ENCODE measurements around the gene AASDH. TPM values are rescaled to one million over a fixed set of nuclear protein-coding genes. Genes with fewer than 3 reads are reported as not detected.

The AASDH gene
- total and polyA plus RNA-seq, 8 donors, result 2.8 to 58.0 (median 9.9) TPM

DNA sequence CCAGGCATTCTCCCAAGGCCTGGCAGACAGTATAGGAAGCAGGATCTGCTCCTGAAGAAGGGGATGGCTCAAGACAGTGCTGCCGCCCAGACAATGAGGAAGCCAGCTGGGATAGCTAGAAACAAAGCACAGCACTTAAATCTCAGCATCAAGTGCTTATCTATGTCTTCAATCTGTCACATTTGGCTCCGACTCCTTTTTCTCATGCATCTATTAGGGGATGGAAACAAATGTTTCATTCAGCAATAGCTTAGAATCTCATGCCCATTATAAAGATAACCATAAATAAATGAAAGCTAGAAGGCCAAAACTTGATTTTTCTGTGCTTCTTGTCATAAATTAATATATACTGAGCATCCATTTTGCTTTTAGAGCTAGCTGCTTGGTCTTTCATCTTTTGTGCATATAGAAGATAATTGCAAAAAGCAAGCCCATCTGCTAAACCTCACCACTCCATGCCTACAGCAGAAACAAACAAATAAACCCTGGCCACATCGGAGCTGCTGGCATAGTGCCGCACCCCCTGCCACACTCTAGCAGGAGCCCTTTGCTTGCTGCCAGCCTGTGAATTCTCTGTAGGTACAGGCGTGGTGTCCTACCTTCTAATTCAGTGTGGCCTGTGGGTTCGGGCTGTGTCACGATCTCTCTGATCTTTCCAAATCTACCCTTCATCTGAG, 75.9 kb downstream of the AASDH start:
- no peak overlapping the region for H3K4me3 ChIP-seq
- H3K27me3 ChIP-seq, result no peaks in the 10 kb centered on the region
- H3K27ac ChIP-seq, result no peak overlapping the region
- peak in 1 of 2 donors; percentile 52 for DNase-seq
- H3K36me3 ChIP-seq, result no peaks in the 10 kb centered on the region
- H3K4me1 ChIP-seq, result no peaks in the 10 kb centered on the region
- TF ChIP-seq EP300 (IDR thresholded peaks at IDR 0.05) (no peak), POLR2A (IDR thresholded peaks at IDR 0.05) (no peak), POLR2AphosphoS5 (IDR thresholded peaks at IDR 0.05) (no peak)
- TF ChIP-seq, protein P1, sequence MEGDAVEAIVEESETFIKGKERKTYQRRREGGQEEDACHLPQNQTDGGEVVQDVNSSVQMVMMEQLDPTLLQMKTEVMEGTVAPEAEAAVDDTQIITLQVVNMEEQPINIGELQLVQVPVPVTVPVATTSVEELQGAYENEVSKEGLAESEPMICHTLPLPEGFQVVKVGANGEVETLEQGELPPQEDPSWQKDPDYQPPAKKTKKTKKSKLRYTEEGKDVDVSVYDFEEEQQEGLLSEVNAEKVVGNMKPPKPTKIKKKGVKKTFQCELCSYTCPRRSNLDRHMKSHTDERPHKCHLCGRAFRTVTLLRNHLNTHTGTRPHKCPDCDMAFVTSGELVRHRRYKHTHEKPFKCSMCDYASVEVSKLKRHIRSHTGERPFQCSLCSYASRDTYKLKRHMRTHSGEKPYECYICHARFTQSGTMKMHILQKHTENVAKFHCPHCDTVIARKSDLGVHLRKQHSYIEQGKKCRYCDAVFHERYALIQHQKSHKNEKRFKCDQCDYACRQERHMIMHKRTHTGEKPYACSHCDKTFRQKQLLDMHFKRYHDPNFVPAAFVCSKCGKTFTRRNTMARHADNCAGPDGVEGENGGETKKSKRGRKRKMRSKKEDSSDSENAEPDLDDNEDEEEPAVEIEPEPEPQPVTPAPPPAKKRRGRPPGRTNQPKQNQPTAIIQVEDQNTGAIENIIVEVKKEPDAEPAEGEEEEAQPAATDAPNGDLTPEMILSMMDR (IDR thresholded peaks at IDR 0.05), result no peak
- intact Hi-C loops (cut with DNase I; ENCODE audit: low total_unique reads), result no loop called here
- H3K9me3 ChIP-seq, result no peaks in the 10 kb centered on the region
- WGBS, 5 donors, result 83 to 86% (median 84%) methylated on average over 7 of the region's 7 CpGs

DNA sequence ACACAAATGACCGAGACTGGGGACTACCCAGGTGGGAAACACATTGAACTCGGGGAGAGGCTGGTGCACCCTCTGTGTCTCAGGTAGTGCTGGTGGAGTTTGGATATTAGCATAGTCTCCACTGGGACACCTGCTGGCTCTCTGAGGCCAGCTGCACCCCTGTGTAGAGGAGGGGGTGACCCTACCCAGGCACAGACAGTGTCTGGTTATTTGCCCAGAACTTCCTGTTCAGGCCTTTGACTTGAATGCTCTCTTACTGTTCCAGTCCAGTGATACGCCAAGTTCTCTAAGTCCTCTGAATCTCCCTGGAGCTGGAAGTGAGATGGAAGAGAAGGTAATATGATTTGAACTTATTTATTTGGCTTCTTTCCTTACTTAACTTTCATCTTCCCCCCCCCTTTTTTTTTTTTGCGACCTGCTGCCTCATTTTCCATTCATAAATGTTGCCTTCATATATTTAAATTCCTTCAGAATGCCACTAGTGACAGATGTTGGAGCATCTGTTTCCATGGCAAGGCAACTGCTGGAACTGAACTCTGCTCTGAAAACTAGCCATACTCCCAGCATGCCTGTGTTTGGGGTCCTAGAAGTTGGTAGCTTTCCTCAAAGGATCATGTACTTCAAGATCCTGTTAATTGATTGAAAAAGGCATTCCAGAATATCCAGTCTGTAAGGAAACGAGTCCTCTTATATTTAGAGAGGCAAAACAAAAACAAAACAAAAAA, 76.7 kb downstream of the AASDH start:
- 82 to 87% (median 84%) methylated on average over 5 of the region's 5 CpGs for WGBS, 5 donors
- H3K4me1 ChIP-seq, result no peaks in the 10 kb centered on the region
- no peak overlapping the region for H3K27ac ChIP-seq
- no peak for DNase-seq
- no peak overlapping the region for H3K4me3 ChIP-seq
- H3K9me3 ChIP-seq, result no peaks in the 10 kb centered on the region
- intact Hi-C loops (cut with DNase I; ENCODE audit: low total_unique reads), result no loop called here
- no peak for TF ChIP-seq POLR2A (IDR thresholded peaks at IDR 0.05)
- TF ChIP-seq, protein P1 (IDR thresholded peaks at IDR 0.05), result no peak
- no peak for TF ChIP-seq EP300 (IDR thresholded peaks at IDR 0.05)
- TF ChIP-seq POLR2AphosphoS5 (IDR thresholded peaks at IDR 0.05), result no peak
- no peaks in the 10 kb centered on the region for H3K27me3 ChIP-seq
- H3K36me3 ChIP-seq, result no peaks in the 10 kb centered on the region

DNA sequence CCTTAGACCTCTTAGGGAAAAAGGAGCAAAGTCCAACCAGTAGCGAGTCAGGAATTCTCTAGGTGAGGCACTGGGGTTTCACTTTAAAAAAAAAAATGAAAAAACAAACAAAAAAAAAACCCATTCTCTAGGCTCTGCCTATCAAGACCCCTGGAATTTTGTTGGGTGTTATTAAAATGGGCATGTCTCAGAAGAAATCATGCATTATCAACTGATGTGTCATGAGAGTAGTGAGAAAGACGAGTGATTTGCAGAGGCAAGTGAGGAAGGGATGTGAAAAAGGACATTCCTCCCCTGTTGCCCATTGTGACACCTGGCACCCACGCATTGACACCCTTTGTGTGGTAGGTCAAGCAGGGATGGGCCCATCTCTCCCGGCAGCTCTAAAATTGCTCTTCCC, 78.9 kb downstream of the AASDH start:
- 77 to 96% (median 88%) methylated on average over 4 of the region's 4 CpGs for WGBS, 5 donors
- no peaks in the 10 kb centered on the region for H3K9me3 ChIP-seq
- H3K4me1 ChIP-seq, result no peaks in the 10 kb centered on the region
- DNase-seq, result no peak
- intact Hi-C loops (cut with DNase I; ENCODE audit: low total_unique reads), result loop anchor here (10.0 kb wide), 1 partner anchor 364 kb away; the partner anchor contains the start of gene CEP135
- no peak overlapping the region for H3K27ac ChIP-seq
- H3K36me3 ChIP-seq, result no peaks in the 10 kb centered on the region
- H3K27me3 ChIP-seq, result no peaks in the 10 kb centered on the region
- no peak for TF ChIP-seq POLR2A (IDR thresholded peaks at IDR 0.05)
- TF ChIP-seq, protein P1 (IDR thresholded peaks at IDR 0.05), result no peak
- no peak for TF ChIP-seq EP300 (IDR thresholded peaks at IDR 0.05)
- TF ChIP-seq POLR2AphosphoS5 (IDR thresholded peaks at IDR 0.05), result no peak
- H3K4me3 ChIP-seq, result no peak overlapping the region

DNA sequence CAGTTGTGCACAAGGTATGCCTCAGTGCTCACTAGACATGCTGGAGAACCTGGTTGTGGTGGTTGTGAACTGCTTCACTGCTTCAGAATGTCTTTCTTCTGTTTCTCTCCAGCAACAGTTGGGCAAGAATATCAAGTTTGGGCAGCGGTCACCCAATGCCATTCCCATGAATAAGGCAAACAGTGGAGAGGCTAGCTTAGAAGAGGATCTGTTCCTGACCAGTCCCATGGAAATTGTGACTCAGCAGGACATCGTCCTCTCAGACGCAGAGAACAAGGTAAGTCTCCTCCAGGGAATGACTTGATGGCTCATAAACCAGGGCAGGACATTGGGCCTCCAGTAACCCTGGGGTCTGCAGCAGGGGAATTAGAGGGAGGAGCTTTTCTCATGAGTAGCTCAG, 79.9 kb downstream of the AASDH start:
- Histone ChIP-seq H3K9me3 (no peaks in the 10 kb centered on the region), H3K27me3 (no peaks in the 10 kb centered on the region), H3K4me1 (no peaks in the 10 kb centered on the region), H3K27ac (no peak overlapping the region), H3K4me3 (no peak overlapping the region), H3K36me3 (no peaks in the 10 kb centered on the region)
- WGBS, 5 donors, result 79 to 94% (median 86%) methylated on average over 3 of the region's 3 CpGs
- DNase-seq, result no peak
- intact Hi-C loops (cut with DNase I; ENCODE audit: low total_unique reads), result loop anchor here (10.0 kb wide), 1 partner anchor 363 kb away; the partner anchor contains the start of gene CEP135
- TF ChIP-seq EP300 (IDR thresholded peaks at IDR 0.05) (no peak), POLR2A (IDR thresholded peaks at IDR 0.05) (no peak), POLR2AphosphoS5 (IDR thresholded peaks at IDR 0.05) (no peak)
- TF ChIP-seq, protein P1 (IDR thresholded peaks at IDR 0.05), result no peak

Data from stomach (tissue), 9 donors.